SK-N-DZ (cell line): ENCODE results near the gene MCM5.
"Not testable (repeated sequence)": the region's sequence is repeated elsewhere in the genome, so short reads cannot be mapped to it uniquely, and the experiment has no call there.

Source experiments
- DNase-seq: peaks from one replicate; pipeline ENCODE4 v3.0.0-alpha.2; 2015; ENCODE audit warnings: low spot score

MCM5 gene

GRCh38 chr22:35450824-35451569 is 51.1 kb downstream of the MCM5 start:
- DNase-seq = no peak

GRCh38 chr22:35451592-35451991 is 51.7 kb downstream of the MCM5 start:
- DNase-seq = peak; percentile 45

GRCh38 chr22:35452351-35452781 is 52.4 kb downstream of the MCM5 start:
- DNase-seq = no peak

GRCh38 chr22:35452810-35453743 is 53.1 kb downstream of the MCM5 start:
- peak; percentile 80 for DNase-seq

GRCh38 chr22:35454416-35455054 is 54.6 kb downstream of the MCM5 start:
- DNase-seq = peak; percentile 36

GRCh38 chr22:35455529-35455928 is 55.6 kb downstream of the MCM5 start:
- DNase-seq = no peak

- DNase-seq = no peak
Measured at GRCh38 chr22:35456757-35457156, 56.8 kb downstream of the MCM5 start.

GRCh38 chr22:35457729-35458546 is 58.0 kb downstream of the MCM5 start:
- no peak for DNase-seq

- DNase-seq = no peak
Measured at GRCh38 chr22:35458547-35459422, 58.8 kb downstream of the MCM5 start.

- no peak for DNase-seq
Measured at GRCh38 chr22:35459423-35459894, 59.5 kb downstream of the MCM5 start.

GRCh38 chr22:35459976-35460375 is 60.0 kb downstream of the MCM5 start:
- not testable (repeated sequence) for DNase-seq

GRCh38 chr22:35460688-35461087 is 60.7 kb downstream of the MCM5 start:
- DNase-seq = no peak

GRCh38 chr22:35462498-35463230 is 62.7 kb downstream of the MCM5 start:
- no peak for DNase-seq

- DNase-seq = no peak
Measured at GRCh38 chr22:35463231-35463933, 63.4 kb downstream of the MCM5 start.

GRCh38 chr22:35464399-35464798 is 64.5 kb downstream of the MCM5 start:
- no peak for DNase-seq

GRCh38 chr22:35465109-35465701 is 65.3 kb downstream of the MCM5 start:
- no peak for DNase-seq

- DNase-seq = peak; percentile 67
Measured at GRCh38 chr22:35467681-35468434, 67.9 kb downstream of the MCM5 start.
